Measurements from ENCODE around the gene DMTF1.

The DMTF1 gene, protein sequence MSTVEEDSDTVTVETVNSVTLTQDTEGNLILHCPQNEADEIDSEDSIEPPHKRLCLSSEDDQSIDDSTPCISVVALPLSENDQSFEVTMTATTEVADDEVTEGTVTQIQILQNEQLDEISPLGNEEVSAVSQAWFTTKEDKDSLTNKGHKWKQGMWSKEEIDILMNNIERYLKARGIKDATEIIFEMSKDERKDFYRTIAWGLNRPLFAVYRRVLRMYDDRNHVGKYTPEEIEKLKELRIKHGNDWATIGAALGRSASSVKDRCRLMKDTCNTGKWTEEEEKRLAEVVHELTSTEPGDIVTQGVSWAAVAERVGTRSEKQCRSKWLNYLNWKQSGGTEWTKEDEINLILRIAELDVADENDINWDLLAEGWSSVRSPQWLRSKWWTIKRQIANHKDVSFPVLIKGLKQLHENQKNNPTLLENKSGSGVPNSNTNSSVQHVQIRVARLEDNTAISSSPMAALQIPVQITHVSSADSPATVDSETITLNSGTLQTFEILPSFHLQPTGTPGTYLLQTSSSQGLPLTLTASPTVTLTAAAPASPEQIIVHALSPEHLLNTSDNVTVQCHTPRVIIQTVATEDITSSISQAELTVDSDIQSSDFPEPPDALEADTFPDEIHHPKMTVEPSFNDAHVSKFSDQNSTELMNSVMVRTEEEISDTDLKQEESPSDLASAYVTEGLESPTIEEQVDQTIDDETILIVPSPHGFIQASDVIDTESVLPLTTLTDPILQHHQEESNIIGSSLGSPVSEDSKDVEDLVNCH

DNA sequence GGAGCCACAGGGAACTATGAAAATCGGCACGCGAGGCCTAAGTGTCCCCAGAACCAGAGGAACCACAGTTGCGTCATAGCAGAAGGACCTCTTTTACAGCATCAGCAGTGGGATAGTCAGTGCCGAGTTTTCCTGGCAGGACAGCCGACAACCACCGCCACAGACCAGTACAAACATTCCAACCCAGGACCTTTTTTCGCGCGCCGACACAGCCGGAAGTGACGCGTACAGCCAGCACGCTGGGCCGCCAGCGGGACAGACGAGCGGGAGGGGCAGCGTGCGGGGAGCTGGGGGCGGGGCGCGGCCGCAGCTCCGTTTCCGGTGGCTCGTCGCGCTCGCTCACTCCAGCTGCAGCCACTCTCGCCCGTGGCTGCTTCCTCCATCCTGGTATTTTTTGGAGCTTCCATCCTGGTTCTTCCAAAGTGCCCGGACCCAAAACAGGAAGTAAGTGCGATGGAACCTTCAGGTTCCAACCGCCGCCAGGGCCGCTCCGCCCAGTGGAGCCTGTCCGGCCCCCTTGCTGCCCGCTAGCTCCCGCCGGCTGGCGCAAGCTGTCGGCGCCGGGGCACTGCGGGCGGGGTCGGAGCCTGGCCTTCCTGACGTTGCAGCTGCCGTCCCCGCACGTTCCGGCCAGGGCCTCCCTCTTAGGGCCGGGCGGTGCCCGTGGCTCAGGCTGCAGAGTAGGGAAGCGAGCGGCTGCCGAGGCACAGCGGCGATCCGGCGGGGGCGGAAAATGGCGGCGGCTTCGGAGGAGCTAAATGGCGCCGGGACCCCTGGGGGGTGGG, at the start of gene DMTF1:
Gene DMTF1, plus strand, starts transcription at position 342 of the 785 bp plus-strand sequence. CDS start 12,489 bp downstream, outside the sequence.
- TF ChIP-seq, protein P1, sequence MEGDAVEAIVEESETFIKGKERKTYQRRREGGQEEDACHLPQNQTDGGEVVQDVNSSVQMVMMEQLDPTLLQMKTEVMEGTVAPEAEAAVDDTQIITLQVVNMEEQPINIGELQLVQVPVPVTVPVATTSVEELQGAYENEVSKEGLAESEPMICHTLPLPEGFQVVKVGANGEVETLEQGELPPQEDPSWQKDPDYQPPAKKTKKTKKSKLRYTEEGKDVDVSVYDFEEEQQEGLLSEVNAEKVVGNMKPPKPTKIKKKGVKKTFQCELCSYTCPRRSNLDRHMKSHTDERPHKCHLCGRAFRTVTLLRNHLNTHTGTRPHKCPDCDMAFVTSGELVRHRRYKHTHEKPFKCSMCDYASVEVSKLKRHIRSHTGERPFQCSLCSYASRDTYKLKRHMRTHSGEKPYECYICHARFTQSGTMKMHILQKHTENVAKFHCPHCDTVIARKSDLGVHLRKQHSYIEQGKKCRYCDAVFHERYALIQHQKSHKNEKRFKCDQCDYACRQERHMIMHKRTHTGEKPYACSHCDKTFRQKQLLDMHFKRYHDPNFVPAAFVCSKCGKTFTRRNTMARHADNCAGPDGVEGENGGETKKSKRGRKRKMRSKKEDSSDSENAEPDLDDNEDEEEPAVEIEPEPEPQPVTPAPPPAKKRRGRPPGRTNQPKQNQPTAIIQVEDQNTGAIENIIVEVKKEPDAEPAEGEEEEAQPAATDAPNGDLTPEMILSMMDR (IDR thresholded peaks at IDR 0.05; ENCODE audit: insufficient read depth, missing control alignments) = no peak
- no peak for FAIRE-seq
- peak; percentile 53 for DNase-seq (ENCODE audit: insufficient read length, low spot score)

GRCh38 chr7:87105401-87105800, 46.9 kb upstream of the DMTF1 start:
- TF ChIP-seq, protein P1 (IDR thresholded peaks at IDR 0.05; ENCODE audit: insufficient read depth, missing control alignments) = no peak
- no peak for DNase-seq (ENCODE audit: insufficient read length, low spot score)
- FAIRE-seq = no peak

GRCh38 chr7:87106974-87107612, 45.2 kb upstream of the DMTF1 start:
- TF ChIP-seq, protein P1 (IDR thresholded peaks at IDR 0.05; ENCODE audit: insufficient read depth, missing control alignments) = no peak
- FAIRE-seq = no peak
- DNase-seq (ENCODE audit: insufficient read length, low spot score) = no peak

- TF ChIP-seq, protein P1 (IDR thresholded peaks at IDR 0.05; ENCODE audit: insufficient read depth, missing control alignments) = no peak
- FAIRE-seq = no peak
- DNase-seq (ENCODE audit: insufficient read length, low spot score) = no peak
These were observed 44.1 kb upstream of the DMTF1 start for GRCh38 chr7:87107949-87108776.

GRCh38 chr7:87110778-87111177, 41.5 kb upstream of the DMTF1 start:
- TF ChIP-seq, protein P1 (IDR thresholded peaks at IDR 0.05; ENCODE audit: insufficient read depth, missing control alignments) = no peak
- no peak for DNase-seq (ENCODE audit: insufficient read length, low spot score)
- no peak for FAIRE-seq

- FAIRE-seq (no peak), DNase-seq (ENCODE audit: insufficient read length, low spot score) (no peak)
- TF ChIP-seq, protein P1 (IDR thresholded peaks at IDR 0.05; ENCODE audit: insufficient read depth, missing control alignments) = no peak
These were observed 40.4 kb upstream of the DMTF1 start for GRCh38 chr7:87111877-87112276.

All from D721Med (cell line).